Gastroesophageal sphincter (tissue), 3 donors: Measurements from ENCODE around the gene BRINP2.

Experiments
- POLR2A ChIP-seq, 2 donors: fragments of 450-650 bp; IDR thresholded peaks; one replicate each; pipeline ENCODE4 v1.6.1; 2017; ENCODE audit warnings: antibody characterized with exemption in 2 of 2, mild to moderate bottlenecking in 2 of 2, moderate library complexity in 1 of 2
- TF ChIP-seq, protein P1 (sequence below), 4 experiments: fragments of 200-600 bp in 2 of 4; fragments of 450-650 bp in 2 of 4; sonication (generic) in 1 of 4; IDR thresholded peaks; one replicate each; pipeline ENCODE4 v1.5.1; 2017 to 2019; ENCODE audit warnings: antibody characterized with exemption in 4 of 4, mild to moderate bottlenecking in 2 of 4, moderate library complexity in 2 of 4

- TF ChIP-seq, protein P1, sequence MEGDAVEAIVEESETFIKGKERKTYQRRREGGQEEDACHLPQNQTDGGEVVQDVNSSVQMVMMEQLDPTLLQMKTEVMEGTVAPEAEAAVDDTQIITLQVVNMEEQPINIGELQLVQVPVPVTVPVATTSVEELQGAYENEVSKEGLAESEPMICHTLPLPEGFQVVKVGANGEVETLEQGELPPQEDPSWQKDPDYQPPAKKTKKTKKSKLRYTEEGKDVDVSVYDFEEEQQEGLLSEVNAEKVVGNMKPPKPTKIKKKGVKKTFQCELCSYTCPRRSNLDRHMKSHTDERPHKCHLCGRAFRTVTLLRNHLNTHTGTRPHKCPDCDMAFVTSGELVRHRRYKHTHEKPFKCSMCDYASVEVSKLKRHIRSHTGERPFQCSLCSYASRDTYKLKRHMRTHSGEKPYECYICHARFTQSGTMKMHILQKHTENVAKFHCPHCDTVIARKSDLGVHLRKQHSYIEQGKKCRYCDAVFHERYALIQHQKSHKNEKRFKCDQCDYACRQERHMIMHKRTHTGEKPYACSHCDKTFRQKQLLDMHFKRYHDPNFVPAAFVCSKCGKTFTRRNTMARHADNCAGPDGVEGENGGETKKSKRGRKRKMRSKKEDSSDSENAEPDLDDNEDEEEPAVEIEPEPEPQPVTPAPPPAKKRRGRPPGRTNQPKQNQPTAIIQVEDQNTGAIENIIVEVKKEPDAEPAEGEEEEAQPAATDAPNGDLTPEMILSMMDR (IDR thresholded peaks at IDR 0.05): no peak
- no peak for TF ChIP-seq POLR2A (IDR thresholded peaks at IDR 0.05)
Observed at GRCh38 chr1:177210071-177210470, 39.3 kb downstream of the BRINP2 start.
